ENCODE measurements around the gene MAP4K3. TPM values are rescaled to one million over a fixed set of nuclear protein-coding genes. Genes with fewer than 3 reads are reported as not detected.

The MAP4K3 gene
- total RNA-seq = 95.9 and 151 TPM in 2 replicates

GRCh38 chr2:39436592-39437521 lies at the start of gene MAP4K3:
Gene MAP4K3 (minus strand): TSS chr2:39437285. CDS start chr2:39436987, 298 bp downstream.

GRCh38 chr2:39243469-39244123 lies 193.5 kb downstream of the MAP4K3 start, which contains the start of gene CDKL4:
Gene CDKL4 (minus strand): TSS chr2:39243970.

Small RNA genes within 50 kb of the gene (small RNA-seq; reads per million reads assigned to genes)
- gene RF00272 (ENCODE audit: low replicate concordance) = not detected

Other genes starting within 250 kb of the MAP4K3 start
- gene CDKL4, start 193.3 kb downstream of the MAP4K3 start, total RNA-seq = 0.88 and 3.7 TPM in 2 replicates
- gene TMEM178A, start 228.6 kb upstream of the MAP4K3 start, total RNA-seq = 0.14 and 0.88 TPM in 2 replicates

All from placental pericyte (primary cell).